Hepatocyte (in vitro differentiated cells): ENCODE measurements around the gene CMTR1. TPM values are rescaled to one million over a fixed set of nuclear protein-coding genes. Genes with fewer than 3 reads are reported as not detected.

Experiments used
- DNase-seq: peaks from one replicate; pipeline ENCODE4 v3.0.0-alpha.2; 2016; ENCODE audit warnings: low spot score
- H2AFZ ChIP-seq: fragments of 200-600 bp; sonication (generic); 2 replicates; pipeline ENCODE4 v1.6.0; 2016; ENCODE audit warnings: antibody characterized with exemption, mild to moderate bottlenecking
- H3K27ac ChIP-seq: fragments of 200-600 bp; sonication (generic); 2 replicates; pipeline ENCODE4 v1.5.1; 2016; ENCODE audit warnings: mild to moderate bottlenecking
- H3K27me3 ChIP-seq: fragments of 200-600 bp; sonication (generic); 2 replicates; pipeline ENCODE4 v1.6.1; 2016
- H3K36me3 ChIP-seq: fragments of 200-600 bp; sonication (generic); replicated peaks from 2 replicates; pipeline ENCODE4 v1.5.1; 2016; ENCODE audit warnings: low read depth; ENCODE audit not compliant: insufficient read depth
- H3K4me1 ChIP-seq: fragments of 200-600 bp; sonication (generic); 2 replicates; pipeline ENCODE4 v1.5.1; 2016; ENCODE audit warnings: mild to moderate bottlenecking, moderate library complexity; ENCODE audit not compliant: insufficient read depth
- H3K4me2 ChIP-seq: fragments of 200-600 bp; sonication (generic); 2 replicates; pipeline ENCODE4 v1.6.0; 2016
- H3K4me3 ChIP-seq: fragments of 200-600 bp; sonication (generic); 2 replicates; pipeline ENCODE4 v1.5.1; 2016; ENCODE audit warnings: mild to moderate bottlenecking
- H3K79me2 ChIP-seq: fragments of 200-600 bp; sonication (generic); 2 replicates; pipeline ENCODE4 v1.6.0; 2017; ENCODE audit warnings: mild to moderate bottlenecking
- H3K9me2 ChIP-seq: fragments of 200-600 bp; sonication (generic); replicated peaks from 2 replicates; pipeline ENCODE4 v1.6.0; 2017; ENCODE audit warnings: mild to moderate bottlenecking; ENCODE audit not compliant: insufficient read depth
- H3K9me3 ChIP-seq: fragments of 200-600 bp; sonication (generic); 2 replicates; pipeline ENCODE4 v1.5.1; 2016; ENCODE audit warnings: low read depth, mild to moderate bottlenecking
- H4K20me1 ChIP-seq: fragments of 200-600 bp; sonication (generic); 2 replicates; pipeline ENCODE4 v1.6.0; 2016; ENCODE audit warnings: mild to moderate bottlenecking; ENCODE audit not compliant: insufficient read depth, poor library complexity, severe bottlenecking
- CTCF ChIP-seq: fragments of 200-600 bp; sonication (generic); IDR thresholded peaks from 2 replicates; pipeline ENCODE4 v1.5.1; 2016; ENCODE audit warnings: antibody characterized with exemption, mild to moderate bottlenecking; ENCODE audit not compliant: poor library complexity
- EZH2 ChIP-seq: fragments of 200-600 bp; sonication (generic); IDR thresholded peaks from 2 replicates; pipeline ENCODE4 v1.6.1; 2016; ENCODE audit warnings: antibody characterized with exemption, mild to moderate bottlenecking, borderline replicate concordance
- EZH2phosphoT487 ChIP-seq: fragments of 200-600 bp; sonication (generic); IDR thresholded peaks from one replicate; pipeline ENCODE4 v1.6.1; 2018; ENCODE audit warnings: antibody characterized with exemption, mild to moderate bottlenecking, low read depth, moderate library complexity; ENCODE audit not compliant: unreplicated experiment, severe bottlenecking
- WGBS: methylation state at CpG from one replicate; pipeline ENCODE4 v1.1.6; 2016; ENCODE audit warnings: low lambda C conversion rate; ENCODE audit errors: missing lambda C conversion rate; 5-methylcytosine and 5-hydroxymethylcytosine counted together
- polyA plus RNA-seq: library from polyadenylated mRNA; unstranded; fragments of >200 nt; fragmentation: Nextera tagmentation; extraction: Ambion mirVana; gene quantifications from 2 replicates; pipeline ENCODE4 v1.2.1, GENCODE V29; 2016
- total RNA-seq: library from RNA; depleted of rRNA; stranded (reverse); fragments of >200 nt; gene quantifications from 2 replicates; pipeline ENCODE4 v1.2.3, GENCODE V29; 2014

The CMTR1 gene
- total and polyA plus RNA-seq, 2 experiments from 2014 or later: 22.5 to 34.4 TPM

GRCh38 chr6:37528541-37528940 lies 95.5 kb downstream of the CMTR1 start:
- WGBS: 66% methylated on average over 8 of the region's 8 CpGs
- DNase-seq: no peak
- Histone ChIP-seq H2AFZ (no peak overlapping the region), H3K27ac (no peak overlapping the region), H4K20me1 (no peaks in the 10 kb centered on the region), H3K9me3 (no peaks in the 10 kb centered on the region), H3K9me2 (no peaks in the 10 kb centered on the region), H3K4me2 (no peak overlapping the region), H3K4me1 (no peaks in the 10 kb centered on the region), H3K79me2 (no peaks in the 10 kb centered on the region), H3K27me3 (peaks cover 42% of the 10 kb centered on the region), H3K36me3 (no peaks in the 10 kb centered on the region), H3K4me3 (no peak overlapping the region)
- TF ChIP-seq CTCF (no peak), EZH2 (no peak), EZH2phosphoT487 (no peak)

- WGBS: 49% methylated on average over 5 of the region's 5 CpGs
- H3K27me3 ChIP-seq: peaks cover 58% of the 10 kb centered on the region
- no peak overlapping the region for H3K4me3 ChIP-seq
Measured at GRCh38 chr6:37530297-37530696, 97.3 kb downstream of the CMTR1 start.

GRCh38 chr6:37531026-37531425 lies 98.0 kb downstream of the CMTR1 start:
- H3K4me2 ChIP-seq: no peak overlapping the region

More at GRCh38 chr6:37530297-37530696, 97.3 kb downstream of the CMTR1 start:
- Histone ChIP-seq H3K4me1 (peaks cover 2% of the 10 kb centered on the region), H2AFZ (no peak overlapping the region), H3K79me2 (no peaks in the 10 kb centered on the region), H3K36me3 (no peaks in the 10 kb centered on the region), H3K9me2 (no peaks in the 10 kb centered on the region), H3K27ac (no peak overlapping the region), H3K4me2 (no peak overlapping the region), H4K20me1 (no peaks in the 10 kb centered on the region), H3K9me3 (no peaks in the 10 kb centered on the region)
- no peak for DNase-seq
- TF ChIP-seq CTCF (no peak), EZH2 (no peak), EZH2phosphoT487 (no peak)

More at GRCh38 chr6:37531026-37531425, 98.0 kb downstream of the CMTR1 start:
- Histone ChIP-seq H2AFZ (no peak overlapping the region), H3K36me3 (no peaks in the 10 kb centered on the region), H4K20me1 (no peaks in the 10 kb centered on the region), H3K9me3 (no peaks in the 10 kb centered on the region), H3K4me1 (peaks cover 8% of the 10 kb centered on the region), H3K79me2 (no peaks in the 10 kb centered on the region), H3K27ac (no peak overlapping the region), H3K4me3 (no peak overlapping the region), H3K9me2 (no peaks in the 10 kb centered on the region), H3K27me3 (peaks cover 66% of the 10 kb centered on the region)
- TF ChIP-seq EZH2 (no peak), CTCF (no peak), EZH2phosphoT487 (no peak)
- 85% methylated on average over 4 of the region's 4 CpGs for WGBS
- DNase-seq: no peak

Other genes starting within 250 kb of the CMTR1 start
- 8.2 and 9.0 TPM in 2 replicates for gene TBC1D22B, start 175.4 kb upstream of the CMTR1 start, total RNA-seq
- 5.2 and 8.9 TPM in 2 replicates for gene TBC1D22B, start 175.4 kb upstream of the CMTR1 start, polyA plus RNA-seq
- gene TMEM217, start 175.1 kb upstream of the CMTR1 start, total RNA-seq: 0.87 and 2.7 TPM in 2 replicates
- gene TMEM217, start 175.1 kb upstream of the CMTR1 start, polyA plus RNA-seq: 2.1 and 4.8 TPM in 2 replicates
- 25.1 and 30.6 TPM in 2 replicates for gene RNF8, start 79.2 kb upstream of the CMTR1 start, total RNA-seq
- 24.4 and 30.8 TPM in 2 replicates for gene RNF8, start 79.2 kb upstream of the CMTR1 start, polyA plus RNA-seq
- 17.8 and 32.5 TPM in 2 replicates for gene CCDC167, start 66.7 kb downstream of the CMTR1 start, total RNA-seq
- 60.5 and 66.1 TPM in 2 replicates for gene CCDC167, start 66.7 kb downstream of the CMTR1 start, polyA plus RNA-seq